GM18951 (cell line): ENCODE data around the gene SNX20.

ENCODE experiments used
- POLR2A ChIP-seq: IDR thresholded peaks from 4 replicates; pipeline ENCODE4 v1.6.1; 2011; ENCODE audit warnings: mild to moderate bottlenecking; ENCODE audit not compliant: insufficient read length, insufficient read depth; ENCODE audit errors: extremely low read depth
- in situ Hi-C: fragments of 300-500 bp; cut with MboI; formaldehyde crosslinking; loops from one replicate; pipeline ENCODE4 v1.12.0; 2022; ENCODE audit warnings: low sequenced_read_pairs, mixed read lengths, inconsistent platforms; ENCODE audit not compliant: unreplicated experiment

The SNX20 gene

DNA sequence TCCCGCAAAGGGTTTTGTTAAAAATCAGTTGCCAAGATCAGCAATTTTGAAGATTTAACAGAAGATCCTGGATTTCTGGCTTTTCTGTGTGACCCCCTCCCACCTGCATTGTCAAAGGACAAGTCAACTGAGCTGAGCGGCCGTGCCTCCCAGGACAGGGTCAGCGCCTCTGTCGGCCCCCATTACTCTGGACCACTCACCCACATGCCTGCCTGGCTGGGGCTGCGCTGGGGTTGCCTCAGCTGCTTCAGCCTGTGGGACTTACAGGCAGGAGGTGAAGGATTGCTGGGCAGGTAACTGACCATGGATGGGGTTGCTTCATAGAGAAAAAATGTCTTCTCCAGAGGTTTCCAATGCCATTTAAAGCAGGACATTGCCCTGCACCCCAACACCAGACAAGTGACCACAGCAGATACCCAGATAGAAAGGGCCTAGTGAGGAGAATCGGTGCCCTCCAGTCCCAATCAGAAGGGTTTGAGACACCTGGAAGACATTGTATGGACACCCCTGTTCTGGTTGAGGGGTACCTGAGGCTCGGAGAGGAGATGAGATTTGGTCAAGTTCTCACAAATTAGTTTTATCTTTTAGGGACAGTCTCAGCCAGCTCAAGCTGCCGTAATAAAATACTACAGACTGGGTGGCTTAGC, 52.8 kb downstream of the SNX20 start:
- in situ Hi-C loops = no loop called here
- TF ChIP-seq POLR2A = no peak

DNA sequence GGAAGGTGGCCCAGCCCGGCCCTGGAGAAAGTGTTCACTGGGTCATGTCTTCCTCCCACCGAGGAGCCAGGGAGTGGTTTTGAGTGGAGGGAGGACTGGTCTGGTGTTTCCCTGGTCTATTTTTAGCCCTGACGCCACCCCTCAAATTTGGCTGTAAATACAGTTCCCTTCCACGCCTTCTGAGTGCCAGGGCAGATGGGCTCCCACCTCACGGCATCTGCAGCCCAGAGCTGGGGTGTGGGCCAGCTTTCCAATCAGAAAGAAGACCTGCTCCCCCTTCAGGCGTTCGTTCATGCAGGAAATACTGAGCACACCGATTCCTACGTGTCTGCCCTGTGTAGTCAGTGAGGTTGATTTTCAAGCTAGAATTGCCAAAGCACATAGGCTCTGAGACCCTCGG, 53.7 kb downstream of the SNX20 start:
- in situ Hi-C loops = no loop called here
- TF ChIP-seq POLR2A = no peak

DNA sequence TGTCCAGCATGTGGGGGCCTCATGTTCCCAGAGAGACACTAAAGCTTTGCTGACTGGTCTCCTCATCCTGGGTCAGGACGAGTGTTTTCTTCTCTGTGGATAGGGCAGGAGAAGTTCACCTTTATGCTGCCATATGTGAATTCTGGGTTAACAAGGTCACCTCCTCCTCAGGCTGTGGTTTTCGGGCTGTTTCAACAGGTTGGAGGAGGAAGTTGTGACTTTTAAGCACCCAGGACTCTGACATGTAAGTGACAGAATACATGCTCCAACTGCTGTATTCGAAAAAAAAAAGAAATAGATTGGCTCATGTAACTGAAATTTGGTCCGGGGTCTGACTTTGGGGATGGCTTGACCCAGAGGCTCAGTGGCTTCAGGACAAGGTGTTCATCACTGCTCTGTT, 54.2 kb downstream of the SNX20 start:
- no peak for TF ChIP-seq POLR2A
- in situ Hi-C loops = no loop called here

DNA sequence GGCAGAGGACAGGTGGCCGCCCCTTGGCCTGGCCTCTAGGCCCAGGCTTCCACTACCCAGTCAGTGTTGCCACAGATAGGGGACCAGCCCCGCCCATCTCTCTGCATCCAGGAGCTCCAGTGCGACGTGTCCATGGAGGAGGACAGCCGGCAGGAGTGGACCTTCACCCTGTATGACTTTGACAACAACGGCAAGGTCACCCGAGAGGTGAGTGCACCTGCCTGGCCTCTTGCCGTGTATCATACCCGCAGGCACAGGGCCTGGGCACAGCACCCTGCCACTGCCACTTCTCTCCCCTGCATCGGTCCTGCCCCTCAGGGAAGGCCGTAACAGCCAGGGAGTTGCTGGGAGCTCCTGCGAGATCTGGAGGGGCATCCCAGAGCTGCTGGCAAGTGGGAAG, 55.7 kb downstream of the SNX20 start:
- TF ChIP-seq POLR2A = no peak
- in situ Hi-C loops = no loop called here

DNA sequence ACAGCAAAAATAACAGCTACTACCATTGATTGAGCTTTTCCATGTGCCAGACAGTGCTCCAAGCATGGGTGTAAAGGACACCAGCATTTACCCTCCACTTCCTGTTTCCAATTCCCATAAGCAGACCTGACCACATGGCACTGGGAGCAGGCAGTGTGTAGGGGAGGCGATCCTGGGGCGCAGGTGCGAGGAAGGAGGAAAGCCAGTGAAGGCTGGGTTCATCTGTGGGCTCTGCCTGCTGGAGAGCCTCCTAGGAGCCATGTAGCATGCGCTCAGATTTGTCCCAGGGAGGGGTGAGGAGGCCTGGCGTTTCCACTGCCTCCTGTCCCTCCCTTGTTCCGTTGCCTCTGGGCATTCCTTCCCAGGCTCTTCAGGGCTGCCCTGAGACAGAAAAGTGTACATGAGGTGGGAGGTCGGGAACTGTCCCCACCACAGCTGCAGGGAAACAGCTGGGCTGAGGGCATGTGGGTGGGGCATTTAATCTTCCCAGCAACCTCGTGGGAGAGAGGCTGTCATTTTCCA, 56.6 kb downstream of the SNX20 start:
- in situ Hi-C loops = no loop called here
- TF ChIP-seq POLR2A = no peak

DNA sequence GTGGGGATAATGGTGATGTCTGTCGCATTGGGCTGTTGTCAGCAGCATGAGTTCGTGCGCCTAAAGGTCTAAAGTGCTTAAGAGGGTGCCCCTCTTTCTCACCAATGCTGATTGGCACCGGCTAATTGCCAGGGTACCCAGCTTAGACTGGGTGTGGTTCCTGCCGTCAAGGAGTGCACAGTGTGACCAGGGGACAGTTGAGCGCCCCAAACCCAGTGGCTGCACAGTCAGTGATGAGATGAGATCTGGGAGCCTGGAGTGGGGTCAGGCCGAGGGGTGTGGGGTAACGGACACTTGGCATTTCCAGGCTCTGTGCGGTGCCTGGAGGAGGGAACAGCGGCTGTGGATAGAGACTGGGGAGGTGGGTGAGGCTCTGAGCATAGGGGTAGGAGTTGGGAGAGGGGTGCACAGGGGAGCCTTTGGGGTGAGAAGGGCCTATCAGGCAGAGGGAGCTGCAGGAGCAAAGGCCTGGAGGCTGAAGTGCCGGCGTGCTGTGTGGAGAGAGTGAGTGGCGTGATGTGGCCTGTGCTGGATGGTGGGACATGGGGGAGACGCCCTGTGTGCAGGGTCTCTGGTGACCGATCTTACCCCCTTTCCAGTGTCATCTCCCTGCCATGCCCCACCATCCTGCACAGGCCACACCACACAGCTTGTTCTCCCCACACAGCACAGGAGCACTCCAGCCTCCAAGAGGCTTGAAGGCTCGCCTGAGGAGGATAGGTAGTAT, 58.3 kb downstream of the SNX20 start:
- no peak for TF ChIP-seq POLR2A
- in situ Hi-C loops = no loop called here

DNA sequence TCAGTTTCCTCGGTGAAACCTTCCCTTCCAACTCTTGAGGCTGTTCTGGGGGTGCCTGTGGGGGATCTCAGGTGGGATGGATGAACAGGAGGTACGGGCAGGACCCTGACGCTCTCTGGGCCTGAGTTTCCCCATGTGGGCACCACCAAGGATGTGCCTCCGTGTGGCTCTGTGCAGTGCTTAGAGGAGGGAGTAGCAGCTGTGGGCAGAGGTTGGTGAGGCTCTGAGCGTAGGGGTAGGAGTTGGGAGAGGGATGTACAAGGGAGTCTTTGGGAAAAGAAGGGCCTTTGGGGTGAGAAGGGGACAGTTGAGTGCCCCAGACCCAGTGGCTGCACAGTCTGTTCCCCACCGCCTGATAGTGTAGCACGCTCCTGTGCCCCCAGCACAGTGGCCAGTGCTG, 59.1 kb downstream of the SNX20 start:
- in situ Hi-C loops = no loop called here

More for the DNA sequence above, 59.1 kb downstream of the SNX20 start:
- TF ChIP-seq POLR2A = no peak
